A549 (cell line): ENCODE measurements around the gene SAA1. TPM values are rescaled to one million over a fixed set of nuclear protein-coding genes. Genes with fewer than 3 reads are reported as not detected.

Source experiments
- ATAC-seq, 2 experiments: fragments of 200-7000 bp in 1 of 2; fragments of >200 bp in 1 of 2; cut with Nextera tagmentation in 1 of 2; cut with Tn5 transposase in 1 of 2; 3 replicates each; pipeline versions ENCODE4 v1.8.0 to v1.9.1; 2018 to 2020; ENCODE audit warnings: mild to moderate bottlenecking in 1 of 2, moderate library complexity in 1 of 2
- CTCF ChIA-PET: fragments of 300-600 bp; sonication (Branson Sonifier 250); formaldehyde crosslinking; extraction: SDS; loops from one replicate; lab custom pipeline; 2021; ENCODE audit warnings: antibody characterized with exemption, inconsistent platforms; lab: Yijun Ruan, JAX
- POLR2A ChIA-PET: fragments of 350-600 bp; formaldehyde crosslinking; extraction: SDS; loops from one replicate; lab custom pipeline; 2021; ENCODE audit warnings: antibody characterized with exemption, inconsistent platforms; lab: Yijun Ruan, JAX
- DNase-seq, 2 experiments: peaks; one replicate each; pipeline versions ENCODE4 v3.0.0 to v3.0.0-alpha.2; 2011 to 2016; ENCODE audit warnings: low read depth in 1 of 2, low spot score in 1 of 2
- FAIRE-seq: peaks from 2 replicates; lab custom pipeline; 2011; peaks lifted over from hg19 to GRCh38; lab: Jason Lieb, UNC
- H3K27ac ChIP-seq, 2 experiments: fragments of >200 bp; sonication (Bioruptor Twin); formaldehyde crosslinking; 3 replicates each; pipeline ENCODE4 v1.5.1; 2016 to 2017
- H3K4me1 ChIP-seq: fragments of >200 bp; sonication (Bioruptor Twin); formaldehyde crosslinking; 3 replicates; pipeline ENCODE4 v1.6.1; 2016
- H3K4me2 ChIP-seq: fragments of >200 bp; sonication (Bioruptor Twin); formaldehyde crosslinking; 3 replicates; pipeline ENCODE4 v1.6.1; 2016
- H3K4me3 ChIP-seq: fragments of >200 bp; sonication (Bioruptor Twin); formaldehyde crosslinking; 3 replicates; pipeline ENCODE4 v1.5.1; 2016
- H3K9me3 ChIP-seq: fragments of >200 bp; sonication (Bioruptor Twin); formaldehyde crosslinking; 3 replicates; pipeline ENCODE4 v1.6.1; 2016
- CTCF ChIP-seq: fragments of >200 bp; sonication (Bioruptor Twin); formaldehyde crosslinking; IDR thresholded peaks from 3 replicates; pipeline ENCODE4 v1.5.1; 2016
- E2F6 ChIP-seq: IDR thresholded peaks from 2 replicates; pipeline ENCODE4 v1.6.1; 2012; ENCODE audit warnings: low read depth, borderline replicate concordance
- EP300 ChIP-seq, 2 experiments: fragments of >200 bp; sonication (Bioruptor Twin); formaldehyde crosslinking; IDR thresholded peaks; 2 replicates in 1 of 2; 3 replicates in 1 of 2; pipeline ENCODE4 v1.6.1; 2016 to 2017
- ESRRA ChIP-seq: fragments of 150-350 bp; IDR thresholded peaks from 2 replicates; pipeline ENCODE4 v1.6.1; 2014; ENCODE audit warnings: mild to moderate bottlenecking, low read length, borderline replicate concordance
- FOSL2 ChIP-seq, 2 experiments: fragments of 450-650 bp in 1 of 2; fragments of >200 bp in 1 of 2; sonication (Bioruptor Twin) in 1 of 2; formaldehyde crosslinking; IDR thresholded peaks; 2 replicates each; pipeline versions ENCODE4 v1.5.0 to v1.6.1; 2016 to 2020; ENCODE audit warnings: mild to moderate bottlenecking in 1 of 2, moderate library complexity in 1 of 2
- FOXS1 ChIP-seq: fragments of 250-450 bp; sonication (Bioruptor Pico); IDR thresholded peaks from 2 replicates; pipeline ENCODE4 v1.5.0; 2020; ENCODE audit warnings: mild to moderate bottlenecking, moderate library complexity
- HEYL ChIP-seq: fragments of 250-450 bp; sonication (Bioruptor Pico); IDR thresholded peaks from 2 replicates; pipeline ENCODE4 v1.8.0; 2021; ENCODE audit warnings: mild to moderate bottlenecking, moderate library complexity
- HOXA7 ChIP-seq: fragments of 250-450 bp; sonication (Bioruptor Pico); IDR thresholded peaks from 2 replicates; pipeline ENCODE4 v1.5.0; 2020; ENCODE audit warnings: mild to moderate bottlenecking, moderate library complexity
- HOXB5 ChIP-seq: fragments of 250-450 bp; sonication (Bioruptor Pico); IDR thresholded peaks from 2 replicates; pipeline ENCODE4 v1.5.0; 2020; ENCODE audit warnings: mild to moderate bottlenecking, moderate library complexity
- KDM1A ChIP-seq: fragments of 200-600 bp; sonication (generic); IDR thresholded peaks from 2 replicates; pipeline ENCODE4 v1.6.1; 2016; ENCODE audit warnings: low read depth, mild to moderate bottlenecking
- MAX ChIP-seq: IDR thresholded peaks from 2 replicates; pipeline ENCODE4 v1.6.1; 2012
- NPAS2 ChIP-seq: fragments of 250-450 bp; sonication (Bioruptor Pico); IDR thresholded peaks from 2 replicates; pipeline ENCODE4 v1.8.0; 2022; ENCODE audit warnings: mild to moderate bottlenecking, moderate library complexity, borderline replicate concordance
- PBX3 ChIP-seq: IDR thresholded peaks from 2 replicates; pipeline ENCODE4 v1.6.1; 2012
- PHF8 ChIP-seq: fragments of 200-600 bp; sonication (generic); IDR thresholded peaks from 2 replicates; pipeline ENCODE4 v1.6.1; 2016; ENCODE audit warnings: low read depth, mild to moderate bottlenecking, antibody characterized with exemption, moderate library complexity, borderline replicate concordance
- REST ChIP-seq: fragments of 200-600 bp; sonication (generic); IDR thresholded peaks from 2 replicates; pipeline ENCODE4 v1.6.1; 2016; ENCODE audit warnings: antibody characterized with exemption, mild to moderate bottlenecking, moderate library complexity
- RFX5 ChIP-seq: fragments of 450-650 bp; IDR thresholded peaks from 2 replicates; pipeline ENCODE4 v1.7.1; 2014; ENCODE audit warnings: antibody characterized with exemption, mild to moderate bottlenecking, moderate library complexity
- RNF2 ChIP-seq: fragments of 200-600 bp; sonication (generic); IDR thresholded peaks from 2 replicates; pipeline ENCODE4 v1.6.1; 2016; ENCODE audit warnings: low read depth, mild to moderate bottlenecking, antibody characterized with exemption, moderate library complexity, borderline replicate concordance
- SMC3 ChIP-seq: fragments of >200 bp; sonication (Bioruptor Twin); formaldehyde crosslinking; IDR thresholded peaks from 3 replicates; pipeline ENCODE4 v1.6.1; 2018; ENCODE audit warnings: inconsistent platforms
- SREBF2 ChIP-seq: fragments of 450-650 bp; IDR thresholded peaks from 2 replicates; pipeline ENCODE4 v1.6.1; 2014; ENCODE audit warnings: mild to moderate bottlenecking, moderate library complexity
- TFCP2L1 ChIP-seq: fragments of 250-450 bp; sonication (Bioruptor Pico); IDR thresholded peaks from 2 replicates; pipeline ENCODE4 v1.5.0; 2021; ENCODE audit warnings: mild to moderate bottlenecking
- USF2 ChIP-seq: fragments of 450-650 bp; IDR thresholded peaks from 2 replicates; pipeline ENCODE4 v1.6.1; 2014; ENCODE audit warnings: antibody characterized with exemption
- ZNF302 ChIP-seq: fragments of 250-450 bp; sonication (Bioruptor Pico); IDR thresholded peaks from 2 replicates; pipeline ENCODE4 v1.9.0; 2021; ENCODE audit warnings: inconsistent platforms, mild to moderate bottlenecking, moderate library complexity
- WGBS: methylation state at CpG from one replicate; pipeline ENCODE4 v1.1.6; 2017; ENCODE audit errors: missing lambda C conversion rate; 5-methylcytosine and 5-hydroxymethylcytosine counted together
- polyA plus RNA-seq, 4 experiments: library from polyadenylated mRNA; depleted of rRNA in 3 of 4; stranded (reverse); fragments of >200 nt; fragmentation: RNase III in 1 of 4; extraction: RNeasy Plus Mini Kit Qiagen cat#74134 plus additional on column Dnase treatment in 1 of 4; gene quantifications; 2 replicates in 3 of 4; 3 replicates in 1 of 4; pipeline ENCODE4 v1.2.3, GENCODE V29; 2011 to 2017

SAA1 gene
- polyA plus RNA-seq, 2 of the 4 experiments (the other 2 are of a cell fraction) = 0.37 TPM; not detected in 1

GRCh38 chr11:18280438-18281045 is 14.5 kb downstream of the SAA1 start:
- no peaks in the 10 kb centered on the region for H3K4me1 ChIP-seq
- ChIA-PET CTCF (interaction anchor here (0.6 kb wide), 1 partner anchor 276 kb away, joined by 4 read pairs; no protein-coding TSS in a partner anchor), POLR2A (no interaction called here)
- FAIRE-seq = no peak
- WGBS = 90% methylated on average over 4 of the region's 4 CpGs
- no peak for ATAC-seq
- no peak overlapping the region for H3K4me2 ChIP-seq
- DNase-seq = no peak
- no peak overlapping the region for H3K4me3 ChIP-seq
- H3K27ac ChIP-seq = no peak overlapping the region
- TF ChIP-seq SREBF2 (no peak), EP300 (IDR thresholded peaks at IDR 0.05) (no peak), ZNF302 (no peak)
- no peaks in the 10 kb centered on the region for H3K9me3 ChIP-seq

- FAIRE-seq (no peak), DNase-seq (no peak), ATAC-seq (no peak)
- CTCF ChIA-PET = interaction anchor here (0.7 kb wide), 1 partner anchor 394 kb away, joined by 4 read pairs; no protein-coding TSS in a partner anchor
- Histone ChIP-seq H3K4me1 (no peaks in the 10 kb centered on the region), H3K27ac (no peak overlapping the region), H3K4me3 (no peak overlapping the region), H3K9me3 (no peaks in the 10 kb centered on the region), H3K4me2 (no peak overlapping the region)
- POLR2A ChIA-PET = no interaction called here
- TF ChIP-seq NPAS2 (no peak), RNF2 (no peak), FOXS1 (CRISPR knock-in tag) (no peak), TFCP2L1 (CRISPR knock-in tag) (no peak), HOXA7 (no peak), FOSL2 (IDR thresholded peaks at IDR 0.05) (no peak), FOSL2 (CRISPR knock-in tag; IDR thresholded peaks at IDR 0.05) (no peak), HOXB5 (no peak), MAX (no peak), SMC3 (no peak)
- WGBS = 93% methylated on average over 2 of the region's 2 CpGs
Measured at GRCh38 chr11:18282626-18283025, 16.6 kb downstream of the SAA1 start.

- H3K4me1 ChIP-seq = no peaks in the 10 kb centered on the region
- no peak for ATAC-seq
- ChIA-PET CTCF (interaction anchor here (0.8 to 1.3 kb wide), 3 partner anchors 10 to 20 kb away, joined by 3 to 5 read pairs (median 3); no protein-coding TSS in a partner anchor), POLR2A (no interaction called here)
- H3K4me3 ChIP-seq = no peak overlapping the region
- DNase-seq = no peak
- no peak overlapping the region for H3K27ac ChIP-seq
- no peak overlapping the region for H3K4me2 ChIP-seq
- H3K9me3 ChIP-seq = no peaks in the 10 kb centered on the region
- FAIRE-seq = no peak
- TF ChIP-seq TFCP2L1 (CRISPR knock-in tag) (no peak), USF2 (no peak), RFX5 (no peak), EP300 (IDR thresholded peaks at IDR 0.05) (no peak), E2F6 (no peak), ESRRA (no peak)
- TF ChIP-seq, all 56 proteins: peak for 0
- WGBS = 84% methylated on average over 1 of the region's 1 CpG
Measured at GRCh38 chr11:18285841-18286240, 19.8 kb downstream of the SAA1 start.

- Histone ChIP-seq H3K9me3 (no peaks in the 10 kb centered on the region), H3K4me3 (no peak overlapping the region), H3K27ac (no peak overlapping the region), H3K4me2 (no peak overlapping the region), H3K4me1 (no peaks in the 10 kb centered on the region)
- FAIRE-seq = no peak
- no peak for DNase-seq
- CTCF ChIA-PET = interaction anchor here (1.0 to 1.4 kb wide), 2 partner anchors 17 to 173 kb away, joined by 3 to 4 read pairs; no protein-coding TSS in a partner anchor
- 95% methylated on average over 4 of the region's 4 CpGs for WGBS
- POLR2A ChIA-PET = no interaction called here
- no peak for ATAC-seq
- TF ChIP-seq PBX3 = no peak
- no peak for TF ChIP-seq KDM1A
- TF ChIP-seq PHF8 = no peak
- TF ChIP-seq HOXA7 = no peak
- TF ChIP-seq REST = no peak
- TF ChIP-seq HEYL (CRISPR knock-in tag) = no peak
- no peak for TF ChIP-seq CTCF
Measured at GRCh38 chr11:18288911-18289310, 22.8 kb downstream of the SAA1 start.
